Measurements from ENCODE around the gene DMD.

Gene DMD

GRCh38 chrX:32851556-32851955 lies 359.8 kb downstream of the DMD start:
- H3K9ac ChIP-seq (ENCODE audit: low read length), result no peak overlapping the region

DNA sequence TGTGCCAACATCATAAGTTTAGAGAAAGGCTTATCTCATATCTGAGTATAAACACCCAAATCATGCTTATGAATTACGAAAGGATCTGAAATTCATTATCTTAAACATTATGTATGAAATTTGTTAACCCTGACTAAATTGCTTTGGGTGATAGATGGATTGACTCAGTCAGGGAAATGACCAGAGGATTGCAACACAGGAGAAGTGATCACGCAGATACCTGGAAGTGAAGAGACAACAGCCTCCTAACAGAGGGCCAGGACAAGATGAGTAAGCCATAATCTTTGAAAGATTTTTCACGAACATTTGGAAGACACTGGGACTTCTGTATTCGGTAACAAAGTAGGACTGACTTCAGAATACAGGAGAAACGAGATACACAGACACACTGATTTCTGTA lies 363.4 kb downstream of the DMD start:
- H3K27me3 ChIP-seq (ENCODE audit: low read depth, low read length), result no peaks in the 10 kb centered on the region
- no peak overlapping the region for H3K4me2 ChIP-seq (ENCODE audit: low read length)
- H2AFZ ChIP-seq (ENCODE audit: low read depth, low read length), result no peak overlapping the region
- no peak overlapping the region for H3K9ac ChIP-seq (ENCODE audit: low read length)
- H3K4me3 ChIP-seq (ENCODE audit: low read length), result no peak overlapping the region
- no peaks in the 10 kb centered on the region for H4K20me1 ChIP-seq (ENCODE audit: insufficient read depth, low read length)
- no peaks in the 10 kb centered on the region for H3K9me3 ChIP-seq (ENCODE audit: insufficient read depth, low read length)
- TF ChIP-seq, protein P1, sequence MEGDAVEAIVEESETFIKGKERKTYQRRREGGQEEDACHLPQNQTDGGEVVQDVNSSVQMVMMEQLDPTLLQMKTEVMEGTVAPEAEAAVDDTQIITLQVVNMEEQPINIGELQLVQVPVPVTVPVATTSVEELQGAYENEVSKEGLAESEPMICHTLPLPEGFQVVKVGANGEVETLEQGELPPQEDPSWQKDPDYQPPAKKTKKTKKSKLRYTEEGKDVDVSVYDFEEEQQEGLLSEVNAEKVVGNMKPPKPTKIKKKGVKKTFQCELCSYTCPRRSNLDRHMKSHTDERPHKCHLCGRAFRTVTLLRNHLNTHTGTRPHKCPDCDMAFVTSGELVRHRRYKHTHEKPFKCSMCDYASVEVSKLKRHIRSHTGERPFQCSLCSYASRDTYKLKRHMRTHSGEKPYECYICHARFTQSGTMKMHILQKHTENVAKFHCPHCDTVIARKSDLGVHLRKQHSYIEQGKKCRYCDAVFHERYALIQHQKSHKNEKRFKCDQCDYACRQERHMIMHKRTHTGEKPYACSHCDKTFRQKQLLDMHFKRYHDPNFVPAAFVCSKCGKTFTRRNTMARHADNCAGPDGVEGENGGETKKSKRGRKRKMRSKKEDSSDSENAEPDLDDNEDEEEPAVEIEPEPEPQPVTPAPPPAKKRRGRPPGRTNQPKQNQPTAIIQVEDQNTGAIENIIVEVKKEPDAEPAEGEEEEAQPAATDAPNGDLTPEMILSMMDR (IDR thresholded peaks at IDR 0.05; ENCODE audit: low read depth, low read length), result no peak
- TF ChIP-seq EZH2phosphoT487 (IDR thresholded peaks at IDR 0.05; ENCODE audit: low read depth), result no peak
- H3K36me3 ChIP-seq (replicated peaks; ENCODE audit: low read depth, low read length), result no peaks in the 10 kb centered on the region
- H3K27ac ChIP-seq (ENCODE audit: low read length), result no peak overlapping the region
- H3K4me1 ChIP-seq (ENCODE audit: low read length), result no peaks in the 10 kb centered on the region
- H3K79me2 ChIP-seq (ENCODE audit: low read length), result no peaks in the 10 kb centered on the region

More at GRCh38 chrX:32851556-32851955, 359.8 kb downstream of the DMD start:
- H2AFZ ChIP-seq (ENCODE audit: low read depth, low read length), result no peak overlapping the region
- TF ChIP-seq, protein P1 (IDR thresholded peaks at IDR 0.05; ENCODE audit: low read depth, low read length), result no peak
- no peak for TF ChIP-seq EZH2phosphoT487 (IDR thresholded peaks at IDR 0.05; ENCODE audit: low read depth)
- no peaks in the 10 kb centered on the region for H3K9me3 ChIP-seq (ENCODE audit: insufficient read depth, low read length)
- H3K27ac ChIP-seq (ENCODE audit: low read length), result no peak overlapping the region
- H3K27me3 ChIP-seq (ENCODE audit: low read depth, low read length), result no peaks in the 10 kb centered on the region
- H3K4me1 ChIP-seq (ENCODE audit: low read length), result no peaks in the 10 kb centered on the region
- no peaks in the 10 kb centered on the region for H3K79me2 ChIP-seq (ENCODE audit: low read length)
- no peaks in the 10 kb centered on the region for H3K36me3 ChIP-seq (replicated peaks; ENCODE audit: low read depth, low read length)
- no peak overlapping the region for H3K4me3 ChIP-seq (ENCODE audit: low read length)
- H3K4me2 ChIP-seq (ENCODE audit: low read length), result no peak overlapping the region
- H4K20me1 ChIP-seq (ENCODE audit: insufficient read depth, low read length), result no peaks in the 10 kb centered on the region

DNA sequence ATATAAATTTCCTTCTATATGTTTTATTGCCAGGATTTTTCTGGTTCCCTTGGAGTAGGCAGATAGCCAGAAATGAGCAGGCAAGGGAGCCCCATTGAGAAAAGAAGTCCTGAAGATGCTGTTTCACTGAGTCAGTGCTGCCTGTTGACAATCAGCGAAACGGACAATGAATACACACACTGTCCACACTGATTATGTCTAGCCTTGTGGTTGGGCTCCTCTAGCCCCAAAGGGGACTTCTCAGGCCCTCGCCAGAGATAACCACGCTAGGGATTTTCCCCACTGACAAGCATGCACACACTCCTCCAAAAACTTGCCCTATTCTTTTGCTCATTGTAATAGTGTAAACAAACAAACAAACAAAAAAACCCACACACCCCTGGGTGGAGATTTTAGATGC lies 369.3 kb downstream of the DMD start:
- Histone ChIP-seq H4K20me1 (ENCODE audit: insufficient read depth, low read length) (no peaks in the 10 kb centered on the region), H3K9me3 (ENCODE audit: insufficient read depth, low read length) (no peaks in the 10 kb centered on the region), H3K27ac (ENCODE audit: low read length) (no peak overlapping the region), H2AFZ (ENCODE audit: low read depth, low read length) (no peak overlapping the region), H3K4me2 (ENCODE audit: low read length) (no peak overlapping the region), H3K79me2 (ENCODE audit: low read length) (no peaks in the 10 kb centered on the region), H3K4me3 (ENCODE audit: low read length) (no peak overlapping the region), H3K27me3 (ENCODE audit: low read depth, low read length) (no peaks in the 10 kb centered on the region), H3K4me1 (ENCODE audit: low read length) (no peaks in the 10 kb centered on the region; the same call in 1 of the 2 replicates), H3K9ac (ENCODE audit: low read length) (no peak overlapping the region), H3K36me3 (replicated peaks; ENCODE audit: low read depth, low read length) (no peaks in the 10 kb centered on the region)
- TF ChIP-seq, protein P1 (IDR thresholded peaks at IDR 0.05; ENCODE audit: low read depth, low read length), result no peak
- no peak for TF ChIP-seq EZH2phosphoT487 (IDR thresholded peaks at IDR 0.05; ENCODE audit: low read depth)

DNA sequence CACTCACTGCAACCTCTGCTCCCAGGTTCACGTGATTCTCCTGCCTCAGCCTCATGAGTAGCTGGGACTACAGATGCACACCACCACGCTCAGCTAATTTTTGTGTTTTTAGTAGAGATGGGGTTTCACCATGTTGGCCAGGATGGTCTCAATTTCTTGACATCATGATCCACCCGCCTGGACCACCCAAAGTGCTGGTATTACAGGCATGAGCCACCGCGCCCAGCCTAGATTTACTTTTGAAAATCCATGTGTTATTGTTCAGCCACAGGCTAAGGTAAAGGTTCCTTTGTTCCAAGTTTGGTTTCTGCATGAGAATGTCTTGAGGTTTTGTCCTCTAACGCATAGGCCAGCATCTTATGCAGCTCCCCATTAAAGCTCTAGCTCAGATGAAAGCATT lies 371.6 kb downstream of the DMD start:
- H3K4me3 ChIP-seq (ENCODE audit: low read length), result no peak overlapping the region
- H3K27me3 ChIP-seq (ENCODE audit: low read depth, low read length), result no peaks in the 10 kb centered on the region
- no peak overlapping the region for H3K4me2 ChIP-seq (ENCODE audit: low read length)
- H3K36me3 ChIP-seq (replicated peaks; ENCODE audit: low read depth, low read length), result no peaks in the 10 kb centered on the region
- H3K9ac ChIP-seq (ENCODE audit: low read length), result no peak overlapping the region
- no peak overlapping the region for H2AFZ ChIP-seq (ENCODE audit: low read depth, low read length)
- H3K9me3 ChIP-seq (ENCODE audit: insufficient read depth, low read length), result no peaks in the 10 kb centered on the region
- H4K20me1 ChIP-seq (ENCODE audit: insufficient read depth, low read length), result no peaks in the 10 kb centered on the region
- no peak for TF ChIP-seq EZH2phosphoT487 (IDR thresholded peaks at IDR 0.05; ENCODE audit: low read depth)
- TF ChIP-seq, protein P1 (IDR thresholded peaks at IDR 0.05; ENCODE audit: low read depth, low read length), result no peak
- H3K79me2 ChIP-seq (ENCODE audit: low read length), result no peaks in the 10 kb centered on the region
- H3K4me1 ChIP-seq (ENCODE audit: low read length), result no peaks in the 10 kb centered on the region; the same call in 1 of the 2 replicates
- no peak overlapping the region for H3K27ac ChIP-seq (ENCODE audit: low read length)

Measured in OCI-LY3 (cell line).